Activated CD4-positive, CD25-positive, alpha-beta regulatory T cell treated with anti-CD3 and anti-CD28 coated beads, Interleukin-2, amount 50 U/mL, for 24 hours (primary cell): Measurements from ENCODE around the gene ANKS1A.

Experiments used
- ATAC-seq, 2 donors: fragments of 150-1000 bp; cut with Tn5 transposase; one replicate each; pipeline ENCODE4 v1.10.0; 2021; ENCODE audit warnings: mild to moderate bottlenecking in 1 of 2, moderate library complexity in 1 of 2

Gene ANKS1A

DNA sequence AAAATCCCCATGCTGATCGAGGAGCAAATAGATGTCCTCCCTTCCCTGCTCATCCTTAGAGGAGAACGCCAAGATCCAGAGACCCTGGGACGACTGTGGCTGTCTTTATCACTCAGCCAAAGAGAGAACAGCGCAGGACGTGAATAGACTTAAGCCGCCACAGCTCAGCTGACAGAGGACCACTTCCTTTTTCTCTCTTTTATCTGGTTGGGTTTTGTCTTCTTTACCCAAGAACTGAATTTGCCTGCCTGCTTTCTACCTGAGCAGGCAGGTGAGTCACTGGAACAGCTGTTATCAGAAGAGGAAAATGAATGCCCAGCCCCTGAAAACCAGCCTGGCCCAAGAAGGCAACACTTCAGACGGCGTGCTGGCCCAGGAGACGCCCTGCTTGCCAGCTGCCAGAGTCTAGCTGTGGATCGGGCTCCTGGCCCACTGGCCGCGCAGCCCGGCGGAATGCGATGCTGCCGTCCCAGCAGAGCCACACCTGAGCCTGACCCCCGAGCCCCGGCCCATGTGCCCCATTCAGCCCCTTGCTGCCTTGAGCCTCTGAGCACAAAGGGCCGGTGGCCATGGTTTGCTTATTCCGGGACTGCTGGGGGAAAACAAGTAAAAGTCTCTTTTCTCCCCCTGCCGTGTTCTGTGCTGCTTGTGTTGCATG lies 169.9 kb downstream of the ANKS1A start:
- ATAC-seq: no peak

DNA sequence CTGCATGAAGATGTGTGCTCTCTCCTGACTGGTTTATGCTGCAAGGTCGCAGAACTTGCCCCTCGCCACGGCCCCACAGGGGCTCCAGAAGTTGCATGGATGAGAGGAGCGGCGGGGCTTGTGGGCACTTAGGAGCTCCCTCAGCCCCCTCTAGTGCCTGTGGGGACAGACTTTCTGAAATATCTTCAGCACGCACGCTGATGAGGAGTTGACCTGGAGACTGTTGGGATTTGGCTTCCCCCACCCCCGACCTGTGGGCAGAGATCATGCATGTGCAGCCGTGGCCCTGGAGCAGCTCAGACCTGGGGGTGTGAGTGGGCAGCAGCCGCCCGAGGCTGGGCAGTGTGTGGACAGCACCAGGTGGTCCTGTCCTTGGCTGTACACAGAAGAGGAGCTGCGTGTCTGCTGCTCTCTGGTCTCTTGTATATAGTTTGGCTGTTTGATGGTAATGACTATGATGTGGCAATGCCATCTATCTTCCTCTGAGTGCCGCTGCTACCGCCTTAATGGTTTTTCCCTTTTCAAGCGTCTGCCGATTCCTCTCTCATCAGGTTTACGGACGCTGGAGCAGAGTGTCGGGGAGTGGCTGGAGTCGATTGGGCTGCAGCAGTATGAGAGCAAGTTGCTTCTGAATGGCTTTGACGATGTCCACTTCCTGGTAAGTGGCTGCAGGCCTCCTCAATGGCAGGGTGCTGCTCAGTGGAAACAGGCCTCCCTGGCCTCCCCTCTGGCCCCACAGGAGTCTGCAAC lies 170.7 kb downstream of the ANKS1A start:
- ATAC-seq: no peak

DNA sequence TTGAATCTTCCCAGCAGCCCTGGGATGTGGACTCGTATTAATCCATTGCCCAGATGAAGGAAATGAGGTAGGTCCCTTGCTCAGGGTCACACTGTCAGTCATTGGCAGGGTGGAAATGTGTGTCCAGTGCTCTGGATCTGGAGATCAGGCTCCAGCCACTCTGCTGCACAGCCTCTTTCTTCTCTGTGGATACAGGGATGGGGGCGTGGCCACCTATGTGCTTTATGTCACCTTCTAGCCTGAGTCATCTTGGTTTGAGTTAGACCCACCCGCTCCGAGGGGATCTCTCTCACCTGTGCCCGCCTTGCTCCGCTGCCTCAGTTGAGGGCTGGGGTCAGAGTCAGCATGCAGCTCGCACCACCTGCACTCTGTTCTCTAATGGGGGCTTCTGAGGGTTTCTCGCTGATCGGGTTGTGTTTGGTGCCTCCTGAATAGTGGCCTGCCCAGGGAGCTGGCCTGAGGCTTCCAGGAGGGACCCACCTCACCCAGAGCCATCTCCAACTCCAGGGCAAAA lies 172.1 kb downstream of the ANKS1A start:
- ATAC-seq: no peak

DNA sequence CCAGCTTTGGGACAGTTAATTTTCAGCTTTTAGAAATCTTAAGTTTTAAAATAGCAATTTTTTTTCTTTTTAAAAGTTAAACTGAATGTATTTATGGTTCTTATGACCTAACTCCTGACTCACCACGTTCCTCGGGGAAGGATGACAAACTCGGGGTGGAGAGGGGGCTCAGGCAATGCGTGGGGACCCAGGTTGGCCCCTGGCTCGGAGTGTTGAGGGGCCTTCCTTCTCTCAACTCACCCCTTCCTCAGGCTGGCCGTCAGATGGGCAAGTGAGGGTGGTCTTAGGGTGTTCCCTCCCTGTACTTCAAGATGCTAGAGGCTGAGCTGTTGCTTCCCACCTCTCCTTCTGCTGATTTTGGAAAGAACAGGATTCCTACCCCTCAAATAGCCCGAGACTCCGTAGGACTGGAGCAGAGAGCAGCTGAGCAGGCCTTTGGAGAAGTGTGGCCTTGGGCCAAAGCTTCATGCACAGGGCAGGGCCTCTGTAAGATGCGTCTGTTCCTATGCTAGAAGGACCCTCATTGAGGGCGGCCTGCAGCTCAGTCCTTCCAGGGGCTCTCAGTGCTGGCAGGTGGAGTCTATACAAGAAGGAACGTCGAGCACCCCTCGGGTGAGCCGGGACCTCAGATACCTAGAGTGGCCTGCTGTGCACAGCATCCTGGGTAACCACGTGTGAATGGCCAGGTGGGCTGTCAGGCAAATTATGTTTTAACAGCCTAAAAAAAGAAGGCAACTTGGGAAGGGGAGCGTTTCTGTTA lies 172.8 kb downstream of the ANKS1A start:
- ATAC-seq: no peak

DNA sequence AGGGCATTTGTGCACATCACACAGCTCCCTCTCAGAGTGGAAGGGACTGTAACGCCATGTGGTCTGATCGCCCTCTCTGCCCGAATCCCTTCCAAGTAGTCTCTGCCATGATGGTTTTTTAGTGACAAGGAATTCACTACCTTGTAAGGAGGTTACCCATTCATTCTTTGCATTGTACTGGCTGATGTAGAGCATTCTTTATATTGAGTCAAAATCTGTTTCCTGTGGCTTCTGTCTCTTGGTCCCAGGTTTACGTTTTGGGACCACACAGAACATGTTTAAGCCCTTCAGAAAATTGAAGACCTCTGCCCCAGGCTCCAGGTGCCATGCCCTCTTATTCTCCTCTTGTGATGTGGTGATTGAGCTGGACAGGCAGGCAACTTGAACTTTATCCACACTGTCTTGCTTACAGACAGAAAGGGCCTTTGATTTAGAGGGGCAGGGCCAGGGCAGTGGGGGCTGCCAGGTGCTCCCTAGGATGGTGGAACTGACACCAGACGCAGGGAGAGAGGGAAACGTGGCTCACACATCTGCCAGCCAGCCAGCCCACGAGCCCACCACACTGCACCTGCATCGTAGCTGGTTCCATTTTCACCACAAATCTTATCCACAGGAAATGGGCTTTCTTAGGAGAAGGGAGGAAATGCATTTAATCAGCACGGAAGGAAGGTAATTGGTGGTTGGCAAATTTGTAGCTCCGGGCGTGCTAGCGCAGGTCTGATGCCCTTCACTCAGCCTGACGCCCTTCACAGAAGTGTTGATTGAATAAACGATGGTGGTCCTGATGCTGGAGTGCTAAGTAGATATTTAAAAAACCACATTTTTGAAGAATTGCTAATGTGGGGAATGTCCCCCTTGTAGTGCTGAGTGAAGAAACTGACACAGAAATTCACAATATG lies 173.9 kb downstream of the ANKS1A start:
- no peak for ATAC-seq

DNA sequence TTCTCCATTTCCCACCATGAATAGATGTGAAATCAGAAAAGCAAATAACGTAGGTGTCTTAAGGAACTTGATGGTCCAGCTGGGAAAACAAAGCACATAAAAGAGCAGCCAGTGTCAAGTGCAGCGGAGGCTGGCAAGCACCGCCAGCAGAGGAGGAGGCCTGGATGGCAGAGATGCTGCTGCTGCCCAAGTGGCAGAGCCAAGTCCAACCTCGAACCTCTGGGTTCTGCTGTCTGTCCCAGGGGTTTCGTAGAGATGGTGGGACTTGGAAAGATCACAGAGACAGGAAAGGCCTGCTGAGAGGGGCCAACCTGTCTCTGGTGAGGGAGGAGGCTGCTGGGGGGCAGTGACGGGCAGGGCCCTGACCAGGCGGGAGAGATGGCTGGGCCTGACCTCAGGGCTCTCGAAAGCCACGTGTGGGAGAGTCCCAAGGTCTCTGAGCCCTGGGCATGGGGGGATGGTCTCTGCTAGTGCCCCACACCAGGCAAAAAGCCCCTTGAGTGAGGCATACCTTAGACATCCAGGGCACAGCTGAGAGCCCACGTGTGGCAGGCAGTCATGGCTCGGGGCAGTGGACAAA lies 174.7 kb downstream of the ANKS1A start:
- no peak for ATAC-seq

DNA sequence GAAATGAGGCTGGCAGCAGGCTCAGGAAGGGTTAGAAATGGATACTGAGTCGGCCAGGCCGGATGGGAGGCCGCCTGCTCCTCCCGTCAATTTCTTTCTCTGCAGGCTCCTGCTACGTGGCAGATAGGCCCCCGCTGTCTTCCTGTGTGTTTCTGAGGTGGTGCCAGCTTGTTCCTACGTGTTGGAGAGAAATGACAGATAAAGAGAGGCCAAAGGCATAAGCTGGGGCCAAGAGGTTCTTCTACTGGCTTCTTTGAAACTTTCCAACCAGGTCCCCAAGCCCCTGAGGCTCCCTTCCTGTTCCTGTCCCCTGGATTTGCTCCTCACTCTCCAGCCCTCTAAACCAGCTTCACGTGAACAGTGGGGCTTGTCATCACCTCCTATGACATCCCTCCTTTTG lies 175.2 kb downstream of the ANKS1A start:
- no peak for ATAC-seq

DNA sequence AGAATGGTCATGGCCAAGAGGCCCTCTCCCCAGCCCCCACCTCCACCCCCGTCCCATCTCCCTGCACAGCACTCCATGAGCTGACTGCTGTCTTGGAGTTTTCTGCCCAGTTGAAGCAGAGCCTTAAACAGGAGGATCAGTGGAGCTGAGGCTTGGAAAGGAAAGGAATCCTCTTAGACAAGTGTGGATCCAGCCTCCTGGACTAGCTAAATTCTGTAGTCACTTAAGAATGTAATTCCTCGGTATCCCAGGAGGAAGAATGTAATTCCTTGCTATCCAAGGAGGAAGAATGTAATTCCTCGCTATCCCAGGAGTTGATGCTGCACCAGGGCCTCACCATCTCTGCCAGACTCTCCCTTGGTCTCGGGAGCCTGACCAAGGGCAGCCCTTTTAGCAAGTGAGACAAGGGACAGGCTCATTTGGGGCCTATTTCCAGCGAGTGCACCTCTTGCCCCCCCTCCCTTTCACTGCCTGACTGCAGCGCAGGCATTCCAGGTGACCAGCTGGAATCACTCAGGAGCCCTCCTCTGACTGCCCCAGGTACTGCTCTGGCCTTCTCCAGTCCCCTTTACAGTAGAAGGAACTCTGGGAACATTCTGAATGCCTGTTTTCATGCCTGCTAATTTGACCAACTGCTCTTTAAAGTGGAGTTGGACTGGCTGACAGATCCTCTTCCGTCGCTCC lies 175.8 kb downstream of the ANKS1A start:
- ATAC-seq: no peak

DNA sequence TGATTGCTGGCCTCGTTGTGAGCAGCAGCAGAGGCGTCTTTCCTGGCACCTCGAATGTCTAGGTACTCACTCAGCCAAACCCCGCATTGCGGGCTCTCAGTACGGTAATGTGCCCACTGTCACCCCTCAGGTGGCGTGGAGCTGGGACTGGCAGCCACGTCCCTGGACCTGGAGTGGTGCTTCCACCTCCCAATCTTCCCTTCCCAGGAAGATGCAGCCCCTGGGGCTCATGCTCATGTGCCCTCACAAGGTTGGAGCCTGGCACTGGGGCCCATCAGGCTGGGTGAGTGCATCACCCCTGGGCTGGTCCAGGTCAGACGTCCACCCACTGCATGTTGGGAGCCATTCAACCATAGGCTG lies 176.4 kb downstream of the ANKS1A start:
- no peak for ATAC-seq

DNA sequence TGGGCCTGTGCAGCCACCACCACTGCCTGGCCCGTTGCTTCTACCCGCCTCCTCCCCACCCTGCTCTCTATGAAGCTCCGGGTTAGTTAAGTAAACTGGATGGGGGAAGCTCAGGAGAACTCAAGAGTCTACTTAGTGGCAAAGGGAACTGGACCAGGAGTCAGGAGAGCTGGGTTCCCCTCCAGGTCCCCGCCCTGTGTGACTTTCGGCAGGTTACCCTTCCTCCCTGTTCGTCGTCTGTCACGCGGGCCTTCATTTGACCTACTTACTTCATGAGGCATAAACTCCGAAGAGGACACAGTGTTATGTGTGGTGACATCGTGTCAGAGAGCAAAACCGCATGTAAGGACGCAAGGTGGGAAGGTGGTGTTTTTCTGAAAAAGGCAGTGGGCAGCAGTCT lies 176.8 kb downstream of the ANKS1A start:
- ATAC-seq: no peak

DNA sequence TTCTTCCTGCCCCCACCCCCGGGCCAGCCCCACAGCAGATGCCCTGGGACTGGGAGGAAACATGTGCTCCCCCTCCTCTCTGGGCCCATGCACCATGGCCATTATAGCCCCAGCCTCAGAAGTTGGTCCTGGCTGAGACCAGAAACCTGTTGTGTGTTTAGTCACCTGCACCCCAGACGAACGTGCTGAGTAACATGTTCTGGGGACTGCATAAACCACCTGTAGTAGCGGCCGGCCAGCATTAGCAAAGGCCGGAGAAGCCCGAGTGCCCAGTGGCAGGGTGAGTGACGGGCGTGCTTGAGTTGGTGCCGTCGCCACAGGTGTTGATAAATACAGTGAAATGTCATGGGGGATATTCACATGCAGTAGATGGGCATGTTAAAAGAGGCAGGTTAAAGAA lies 178.2 kb downstream of the ANKS1A start:
- ATAC-seq: no peak

DNA sequence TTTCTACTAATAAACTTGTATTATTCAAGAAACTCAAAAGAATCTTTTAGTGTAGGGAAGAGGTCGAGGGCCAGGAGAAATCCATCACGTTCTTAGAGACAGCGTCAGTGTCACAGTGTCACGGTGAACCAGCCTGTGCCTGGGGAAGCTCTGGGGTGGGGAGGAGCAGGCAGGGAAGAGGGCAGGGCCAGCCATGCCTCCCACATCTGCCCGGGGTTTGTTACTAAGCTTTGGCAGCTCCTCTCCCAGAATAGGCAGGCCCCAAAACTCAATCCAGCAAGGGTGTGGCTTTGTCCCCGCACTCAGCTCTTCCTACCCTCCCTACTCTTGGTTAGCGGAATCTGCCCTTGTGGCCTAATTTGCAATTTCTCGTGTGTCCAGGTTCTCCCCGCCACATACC lies 179.2 kb downstream of the ANKS1A start:
- ATAC-seq: no peak

DNA sequence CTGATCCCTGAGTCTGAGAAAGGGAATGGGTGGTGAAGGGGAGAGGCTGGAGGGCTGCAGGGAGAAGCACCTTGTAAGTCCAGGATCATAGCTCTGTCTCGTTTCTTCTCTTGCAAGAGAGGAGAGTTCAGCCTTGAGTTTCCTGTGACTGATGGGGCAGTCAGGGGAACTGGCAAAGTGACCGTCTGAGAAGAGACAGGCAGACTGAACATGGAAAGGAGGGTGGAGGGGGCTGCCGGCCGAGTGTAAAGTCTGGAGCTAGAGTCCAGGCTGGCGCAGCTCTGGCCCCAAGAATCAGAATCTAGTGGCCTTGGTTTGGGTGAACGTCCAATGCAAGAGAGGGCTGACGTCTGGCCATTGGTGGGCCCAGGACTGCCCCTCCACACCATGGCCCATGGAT lies 179.6 kb downstream of the ANKS1A start:
- ATAC-seq: no peak

DNA sequence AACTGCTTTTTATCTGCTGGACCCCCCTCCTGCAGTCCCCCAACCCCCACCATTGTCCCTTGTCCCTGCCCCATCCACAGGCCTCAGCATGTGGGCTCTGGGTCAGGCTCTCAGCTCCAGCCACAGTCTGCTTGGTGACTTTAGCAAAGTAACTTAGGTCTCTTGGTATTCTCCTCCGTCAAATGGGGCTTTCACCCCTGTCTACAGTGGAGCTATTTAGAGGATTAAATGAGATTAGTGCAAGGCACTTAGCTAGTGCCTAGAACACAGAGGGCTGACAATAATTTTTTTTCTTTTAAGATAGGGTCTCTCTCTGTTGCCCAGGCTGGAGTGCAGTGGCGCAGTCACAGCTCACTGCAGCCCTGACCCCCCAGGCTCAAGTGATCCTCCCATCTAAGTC lies 180.2 kb downstream of the ANKS1A start:
- no peak for ATAC-seq

DNA sequence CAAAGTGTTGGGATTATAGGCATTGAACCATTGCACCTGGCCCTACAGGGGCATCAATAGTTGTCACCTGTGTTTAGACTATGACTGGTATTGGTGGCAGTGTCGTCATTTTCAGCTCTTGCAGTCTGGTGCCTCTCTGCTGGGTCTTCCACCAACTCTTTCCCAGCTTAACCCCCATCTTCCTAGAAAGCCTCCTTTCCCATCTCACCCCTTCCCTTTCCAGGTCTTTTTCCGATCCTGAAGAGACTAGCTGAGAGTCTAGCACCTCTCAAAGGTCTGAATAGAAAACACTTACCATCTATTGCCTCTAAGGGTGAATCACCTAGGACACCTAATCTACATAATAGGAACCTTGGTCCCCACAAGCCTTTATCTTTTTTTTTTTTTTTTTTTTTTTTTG lies 181.1 kb downstream of the ANKS1A start:
- ATAC-seq: no peak

DNA sequence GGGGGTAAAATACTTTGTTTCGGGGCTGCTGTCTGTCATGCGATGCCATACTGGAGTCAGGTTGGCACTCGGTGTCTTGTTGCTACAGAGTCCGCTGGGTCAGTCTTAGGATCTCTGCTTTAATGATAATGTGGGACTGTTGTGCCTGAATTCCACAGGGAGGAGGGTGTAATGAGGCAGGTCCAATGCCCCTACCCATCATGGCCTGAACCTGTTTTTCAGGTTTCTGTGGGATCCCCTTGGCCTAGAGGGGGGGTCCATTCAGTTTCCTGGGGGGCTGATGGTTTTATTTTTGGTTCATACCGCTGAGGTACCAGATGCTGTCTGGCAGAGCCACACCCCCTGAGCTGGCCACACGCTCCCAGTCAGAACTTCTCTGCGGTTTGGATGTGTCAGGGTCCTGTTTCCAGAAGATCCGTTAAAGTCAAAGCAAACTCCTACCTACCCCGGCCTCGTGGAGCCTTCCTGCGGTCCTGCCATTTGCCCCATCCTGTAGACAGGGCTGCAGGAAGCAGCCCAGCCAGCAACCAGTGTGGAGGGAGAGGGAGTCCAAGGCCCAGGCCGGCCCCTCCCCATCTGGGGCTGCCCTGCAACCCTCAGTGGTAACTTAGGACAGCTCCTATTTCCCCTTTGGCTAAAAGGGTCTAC lies 182.4 kb downstream of the ANKS1A start:
- ATAC-seq: no peak

DNA sequence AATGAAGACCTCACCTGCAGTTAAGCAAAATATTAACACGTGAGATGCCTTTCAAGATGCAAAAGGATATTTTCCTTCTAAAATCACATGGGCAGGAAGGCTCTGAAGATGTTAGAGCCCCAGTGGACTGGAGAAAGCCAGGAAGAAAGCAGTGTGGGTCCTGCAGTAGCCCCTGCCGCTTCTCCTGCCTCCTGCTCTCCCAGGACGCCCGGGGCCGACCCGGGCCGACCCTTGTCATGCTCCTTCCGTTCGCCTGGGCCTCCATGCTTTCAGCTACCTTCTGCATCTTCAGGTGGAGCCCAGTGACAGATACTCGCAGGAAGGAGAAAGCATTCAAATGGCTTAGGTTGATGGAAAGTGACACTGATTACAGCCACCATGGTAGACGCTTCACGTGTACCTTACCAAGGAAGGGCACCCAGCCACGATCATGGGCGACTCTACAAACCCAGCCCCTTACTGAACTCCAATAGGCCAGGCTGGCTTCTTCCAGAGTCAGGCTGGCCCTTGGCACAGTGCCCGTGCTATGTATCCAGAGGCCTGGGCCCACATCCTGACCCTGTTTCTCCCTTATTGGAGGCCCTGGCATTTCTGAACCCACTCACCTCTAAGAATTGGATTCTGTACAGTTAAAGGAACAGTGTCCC lies 183.1 kb downstream of the ANKS1A start:
- no peak for ATAC-seq

DNA sequence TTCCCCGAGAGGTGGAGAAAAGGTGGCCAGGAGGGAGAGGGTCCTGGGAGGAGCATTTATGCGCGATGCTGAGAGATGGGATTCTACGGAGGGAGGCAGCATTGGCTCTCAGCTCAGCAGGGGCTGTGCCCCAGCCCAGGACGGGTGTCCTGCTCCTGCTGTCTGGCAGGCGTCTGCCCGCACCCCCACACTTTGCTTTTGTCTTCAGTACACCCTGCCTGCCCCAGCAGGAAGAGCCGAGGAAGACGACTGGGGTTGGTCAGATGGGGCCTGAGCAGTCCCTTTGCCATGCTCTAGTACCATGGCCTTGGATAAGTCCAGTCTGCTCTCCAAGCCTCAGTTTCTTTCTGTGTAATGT lies 183.6 kb downstream of the ANKS1A start:
- ATAC-seq: no peak

DNA sequence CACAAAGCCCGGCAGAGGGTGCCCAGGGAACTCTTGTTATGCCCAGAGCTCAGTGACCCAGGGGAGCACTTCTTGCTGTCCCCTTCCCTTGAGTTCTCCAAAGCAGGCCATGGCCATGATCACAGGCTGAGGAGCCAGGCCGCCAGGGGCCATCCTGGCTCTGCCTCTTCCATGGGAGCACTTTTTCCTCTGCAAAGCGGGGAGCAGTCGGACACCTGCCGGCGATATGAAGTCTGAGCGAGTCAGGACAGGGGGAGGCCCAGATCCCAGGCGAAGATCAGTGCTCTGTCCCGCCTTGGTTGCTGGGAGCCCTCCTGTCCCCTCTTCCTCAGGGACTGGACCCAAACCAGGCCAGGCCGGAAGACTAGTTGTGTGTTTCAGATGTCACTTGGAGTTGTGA lies 184.2 kb downstream of the ANKS1A start:
- ATAC-seq: no peak

DNA sequence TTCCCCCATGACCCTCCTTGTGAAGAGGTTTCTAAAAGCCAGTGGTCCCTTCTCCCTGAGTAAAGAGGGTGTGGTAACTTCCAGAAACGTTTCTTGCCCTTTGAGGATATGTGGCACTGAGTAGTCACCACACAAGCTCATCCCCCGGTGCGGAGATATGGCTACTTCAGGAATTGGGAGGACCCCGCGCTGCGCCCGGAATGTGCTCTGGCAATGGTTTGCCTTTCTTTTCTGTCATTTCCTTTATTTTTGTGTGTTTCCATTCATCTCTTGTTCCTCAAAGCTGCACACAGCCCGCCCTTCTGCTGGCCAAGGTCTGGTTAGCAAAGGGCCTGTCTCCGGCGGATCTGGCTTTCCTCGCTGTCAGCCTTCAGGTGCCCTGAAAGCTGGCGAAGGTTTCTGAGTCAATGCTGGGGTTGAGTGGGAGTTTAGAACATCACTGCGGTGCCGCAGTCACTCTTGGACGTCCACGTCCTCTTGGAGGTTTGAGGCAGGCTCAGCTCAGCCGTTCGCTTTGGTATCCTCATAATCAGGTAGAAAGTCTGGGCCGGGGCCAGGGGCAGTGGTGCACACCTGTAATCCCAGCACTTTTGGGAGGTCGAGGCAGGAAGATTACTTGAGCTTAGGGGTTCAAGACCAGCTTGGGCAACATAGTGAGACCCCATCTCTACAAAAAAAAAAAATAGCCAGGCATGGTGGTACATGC lies 184.9 kb downstream of the ANKS1A start:
- ATAC-seq: no peak
